GM18868 (cell line): ENCODE results near the gene TRIM36.

Experiments
- ATAC-seq: cut with Tn5 transposase; IDR thresholded peaks from one replicate; pipeline ENCODE4 v1.9.1; 2021; ENCODE audit warnings: mild to moderate bottlenecking, moderate library complexity; ENCODE audit not compliant: unreplicated experiment

Gene TRIM36

DNA sequence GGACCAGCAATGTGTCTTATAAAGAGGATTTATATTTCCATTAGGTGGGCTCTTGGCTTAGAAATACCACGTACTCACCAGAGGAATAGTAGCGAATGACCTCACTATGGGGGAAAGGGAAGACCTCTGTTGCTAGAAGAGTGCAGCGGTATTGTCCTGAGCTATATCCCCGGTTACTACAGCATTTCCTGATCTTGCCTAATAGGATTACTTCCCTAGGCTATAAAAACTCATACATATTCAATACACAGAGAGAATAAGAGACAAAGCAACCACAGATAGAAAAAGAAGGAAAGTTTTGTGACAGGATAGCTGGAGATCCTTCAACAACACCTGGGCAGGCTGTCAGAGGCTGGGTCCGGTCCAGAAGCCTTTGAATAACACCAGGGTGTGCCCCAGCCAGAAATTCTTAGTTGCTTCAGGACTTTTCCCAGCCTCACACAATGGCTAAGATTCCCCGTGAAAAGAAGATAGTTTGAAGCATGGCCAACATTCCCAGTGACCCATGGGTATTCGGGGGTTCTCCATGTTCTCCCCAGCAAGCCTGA is 85.4 kb downstream of the TRIM36 start:
- no peak for ATAC-seq

- no peak for ATAC-seq
Observed at GRCh38 chr5:115079924-115080623, 89.6 kb downstream of the TRIM36 start.
